Activated CD8-positive, alpha-beta memory T cell treated with anti-CD3 and anti-CD28 coated beads for 48 hours (primary cell): ENCODE measurements around the gene ARPC1A.
"Not testable (repeated sequence)": the region's sequence is repeated elsewhere in the genome, so short reads cannot be mapped to it uniquely, and the experiment has no call there.

ENCODE experiments used
- DNase-seq, 3 experiments: peaks; one replicate each; pipeline ENCODE4 v3.0.0-alpha.2; 2020; ENCODE audit warnings: low read depth in 2 of 3, low spot score in 2 of 3

ARPC1A gene

GRCh38 chr7:99386584-99387238 lies 61.0 kb downstream of the ARPC1A start:
- DNase-seq = no peak

GRCh38 chr7:99387239-99387635 lies 61.5 kb downstream of the ARPC1A start:
- not testable (repeated sequence) for DNase-seq

- DNase-seq = no peak
Observed at GRCh38 chr7:99387912-99388311, 62.2 kb downstream of the ARPC1A start.

GRCh38 chr7:99389772-99390171 lies 64.1 kb downstream of the ARPC1A start:
- no peak for DNase-seq

- DNase-seq = no peak
Observed at GRCh38 chr7:99390941-99391602, 65.4 kb downstream of the ARPC1A start.

DNA sequence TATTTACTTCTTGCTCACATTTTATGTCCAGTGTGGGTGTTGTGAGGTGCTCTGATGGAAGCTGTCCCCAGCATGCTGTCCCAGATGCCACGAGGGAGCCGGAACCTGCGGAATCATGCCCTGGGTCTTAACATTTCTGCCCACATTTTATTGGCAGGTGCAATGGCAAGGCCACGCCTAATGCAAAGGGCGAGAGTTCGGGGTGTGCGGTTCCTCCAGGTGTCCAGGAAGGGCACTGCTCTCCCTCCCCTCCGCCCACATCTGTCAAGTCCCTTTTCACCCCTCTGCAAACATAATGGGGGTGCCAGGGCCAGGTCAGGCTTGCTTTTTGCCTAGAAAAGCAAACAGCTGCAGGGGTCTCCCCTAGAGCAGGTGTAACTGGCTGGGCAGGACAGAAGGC lies 66.3 kb downstream of the ARPC1A start:
- no peak for DNase-seq

DNA sequence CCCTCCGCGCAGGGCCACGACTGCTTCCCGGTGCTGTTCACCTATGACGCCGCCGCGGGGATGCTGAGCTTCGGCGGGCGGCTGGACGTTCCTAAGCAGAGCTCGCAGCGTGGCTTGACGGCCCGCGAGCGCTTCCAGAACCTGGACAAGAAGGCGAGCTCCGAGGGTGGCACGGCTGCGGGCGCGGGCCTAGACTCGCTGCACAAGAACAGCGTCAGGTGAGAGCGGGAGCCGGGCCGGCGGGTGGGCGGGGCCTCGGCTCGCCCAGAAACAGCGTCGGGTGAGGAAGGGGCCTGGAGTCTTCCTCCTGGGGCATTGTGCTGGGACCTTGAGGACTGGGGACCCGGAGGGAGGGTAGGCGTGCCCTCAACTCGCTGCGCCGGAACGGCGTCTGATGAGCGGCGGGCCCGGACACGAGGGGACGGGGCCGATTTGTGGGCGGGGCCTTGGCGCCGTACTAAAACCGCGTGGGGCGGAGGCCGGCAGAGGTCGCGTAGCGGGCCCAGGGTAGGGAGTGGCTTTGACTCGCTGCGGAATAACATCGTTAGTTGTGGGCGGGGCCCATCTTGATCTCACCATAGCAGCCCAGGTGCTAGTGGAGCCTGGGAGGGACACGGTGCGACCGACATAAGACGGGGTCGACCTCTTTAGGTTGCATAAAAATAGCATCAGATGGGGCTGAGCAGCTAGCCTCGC lies 67.1 kb downstream of the ARPC1A start:
- DNase-seq = peak; percentile 44 to 62 (median 51)

GRCh38 chr7:99393355-99394187 lies 67.9 kb downstream of the ARPC1A start:
- no peak for DNase-seq

GRCh38 chr7:99394188-99394502 lies 68.4 kb downstream of the ARPC1A start:
- DNase-seq = no peak

GRCh38 chr7:99395616-99396327 lies 70.1 kb downstream of the ARPC1A start:
- no peak for DNase-seq

- no peak for DNase-seq
Observed at GRCh38 chr7:99396418-99397296, 71.0 kb downstream of the ARPC1A start.

- no peak for DNase-seq
Observed at GRCh38 chr7:99397297-99397983, 71.7 kb downstream of the ARPC1A start.

DNA sequence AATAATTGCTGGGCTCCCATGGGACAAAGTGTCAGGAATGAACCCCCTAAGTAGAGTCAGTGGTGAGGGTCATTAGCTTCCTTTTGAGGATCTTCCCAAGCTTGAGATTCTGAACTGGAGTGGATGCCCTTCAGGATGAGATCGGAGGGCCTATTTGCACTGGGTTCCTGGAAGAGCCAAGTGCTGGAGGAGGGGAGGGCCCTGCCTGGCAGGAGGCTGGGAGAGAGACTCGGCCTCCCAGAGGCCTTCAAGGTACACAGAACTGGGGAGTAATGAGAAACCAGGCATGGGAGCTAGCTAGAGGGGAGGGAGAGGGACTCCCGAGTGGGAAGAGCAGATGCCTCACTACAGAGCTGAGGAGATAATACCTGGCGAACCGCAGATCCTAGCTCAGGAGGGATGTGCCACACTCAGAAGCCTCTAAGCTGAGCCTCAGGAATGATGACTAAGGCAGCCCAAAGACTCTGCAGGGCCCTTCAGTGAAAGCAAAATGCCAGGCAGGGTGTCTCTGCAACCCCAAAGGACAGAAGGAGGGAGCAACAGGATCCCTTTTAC lies 73.3 kb downstream of the ARPC1A start:
- DNase-seq = no peak

DNA sequence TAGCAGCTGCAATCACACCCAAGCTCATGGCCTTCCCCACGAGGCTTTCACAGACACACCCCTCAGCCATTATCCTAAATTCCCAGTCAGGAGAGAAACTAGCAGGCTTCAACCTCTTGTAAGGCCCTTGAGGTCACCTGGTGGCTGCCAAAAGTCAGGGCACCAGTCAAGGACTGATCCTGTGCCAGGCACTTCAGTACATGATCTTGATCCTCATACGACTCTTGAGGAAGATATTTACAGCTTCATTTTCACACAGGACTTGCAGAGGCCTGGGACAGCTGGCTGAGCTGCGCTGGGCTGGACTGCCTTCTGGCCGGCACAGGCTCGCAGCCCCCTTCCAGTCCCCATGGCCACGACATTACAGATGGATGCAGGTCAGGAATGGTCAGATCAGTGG lies 73.9 kb downstream of the ARPC1A start:
- DNase-seq = no peak

GRCh38 chr7:99402854-99403253 lies 77.2 kb downstream of the ARPC1A start:
- no peak for DNase-seq

DNA sequence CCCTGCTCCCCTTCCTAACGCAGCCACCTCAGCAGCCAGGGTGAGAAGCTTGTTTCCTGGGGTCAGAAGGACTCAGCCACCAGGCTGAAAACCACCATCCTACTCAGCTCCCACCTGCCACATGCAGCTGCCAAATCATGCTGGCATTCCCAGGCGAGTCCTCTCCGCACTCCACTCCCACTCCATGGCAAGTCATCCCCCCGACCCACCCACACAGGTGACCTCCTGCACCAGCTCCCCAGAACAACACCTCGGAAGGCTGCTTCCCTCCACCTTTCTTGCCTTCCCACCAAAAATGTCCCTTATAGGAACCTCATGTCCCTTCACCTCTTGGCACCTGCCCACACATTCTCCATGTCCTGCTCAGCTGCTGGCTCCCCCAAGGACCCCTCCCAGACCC lies 78.1 kb downstream of the ARPC1A start:
- DNase-seq = no peak

DNA sequence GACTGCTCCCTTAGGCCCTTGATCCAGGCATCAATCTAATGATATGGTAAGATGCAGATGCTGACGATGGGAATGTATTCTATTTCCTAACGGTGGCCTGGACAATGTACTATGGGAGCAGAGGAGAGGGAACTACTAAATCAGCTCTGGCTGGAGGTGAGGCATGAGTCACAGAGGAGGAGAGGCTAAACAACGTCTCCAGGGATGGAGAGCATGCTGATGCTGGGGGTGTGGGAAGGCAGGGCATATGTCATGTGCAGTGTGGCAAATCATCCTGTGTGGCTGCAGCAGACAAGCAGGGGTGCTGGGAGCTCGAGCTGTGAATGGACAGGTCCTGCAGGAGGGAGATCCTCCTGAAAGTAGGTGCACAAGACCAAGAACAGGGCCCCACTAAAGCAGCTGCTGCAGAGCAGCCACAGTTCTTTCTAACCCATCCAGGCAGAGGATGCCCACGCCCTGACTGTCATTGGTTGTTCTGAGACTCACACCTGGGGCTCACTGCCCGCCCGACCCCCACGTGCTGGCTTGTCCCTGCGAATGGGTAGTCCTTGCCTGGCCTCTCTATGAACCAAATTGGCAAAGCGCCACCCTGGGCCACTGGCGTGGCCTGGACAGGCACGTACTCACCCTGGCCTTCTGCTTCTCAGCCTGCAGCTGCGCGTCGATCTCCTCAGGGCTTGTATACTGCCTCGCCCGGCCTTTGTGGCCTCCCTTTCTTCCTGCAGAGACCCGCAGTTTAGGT lies 78.7 kb downstream of the ARPC1A start:
- no peak for DNase-seq

GRCh38 chr7:99404977-99405320 lies 79.3 kb downstream of the ARPC1A start:
- DNase-seq = no peak

- no peak for DNase-seq
Observed at GRCh38 chr7:99406557-99406956, 80.9 kb downstream of the ARPC1A start.
